Astrocyte (in vitro differentiated cells and primary cell): ENCODE results near the gene LYPD3. TPM values are rescaled to one million over a fixed set of nuclear protein-coding genes. Genes with fewer than 3 reads are reported as not detected.

Experiments
- DNase-seq: peaks from one replicate; pipeline ENCODE4 v3.0.0-alpha.2; 2010; ENCODE audit warnings: low read depth
- FAIRE-seq: peaks from 2 replicates; lab custom pipeline; 2011; peaks lifted over from hg19 to GRCh38; lab: Jason Lieb, UNC
- H2AFZ ChIP-seq: 2 replicates; pipeline ENCODE4 v1.6.0; 2012; ENCODE audit warnings: low read depth, low read length, inconsistent platforms
- H3K27ac ChIP-seq: 2 replicates; pipeline ENCODE4 v1.5.1; 2011; ENCODE audit warnings: low read depth, low read length, inconsistent platforms
- H3K27me3 ChIP-seq: 2 replicates; pipeline ENCODE4 v1.6.0; 2011; ENCODE audit warnings: low read length, inconsistent platforms; ENCODE audit not compliant: insufficient read depth
- H3K36me3 ChIP-seq: 2 replicates; pipeline ENCODE4 v1.5.1; 2011; ENCODE audit warnings: low read length, inconsistent platforms; ENCODE audit not compliant: insufficient read depth
- H3K4me1 ChIP-seq: 2 replicates; pipeline ENCODE4 v1.5.1; 2011; ENCODE audit warnings: low read length, inconsistent platforms; ENCODE audit not compliant: insufficient read depth
- H3K4me2 ChIP-seq: 2 replicates; pipeline ENCODE4 v1.6.0; 2012; ENCODE audit warnings: low read length, inconsistent platforms
- H3K4me3 ChIP-seq: 2 replicates; pipeline ENCODE4 v1.5.1; 2011; ENCODE audit warnings: low read depth, mild to moderate bottlenecking, low read length, inconsistent platforms; ENCODE audit not compliant: insufficient read depth
- H3K79me2 ChIP-seq: 2 replicates; pipeline ENCODE4 v1.6.0; 2012; ENCODE audit warnings: mild to moderate bottlenecking, low read length, inconsistent platforms; ENCODE audit not compliant: insufficient read depth
- H3K9ac ChIP-seq: 2 replicates; pipeline ENCODE4 v1.6.0; 2012; ENCODE audit warnings: mild to moderate bottlenecking, low read length, inconsistent platforms
- H3K9me3 ChIP-seq: 2 replicates; pipeline ENCODE4 v1.5.1; 2012; ENCODE audit warnings: low read depth, mild to moderate bottlenecking, low read length, inconsistent platforms; ENCODE audit not compliant: insufficient read depth
- H4K20me1 ChIP-seq: 2 replicates; pipeline ENCODE4 v1.6.0; 2012; ENCODE audit warnings: low read length, inconsistent platforms; ENCODE audit not compliant: insufficient read depth
- H3K27ac Mint-ChIP-seq: one replicate; pipeline ENCODE4 v1.8.0; 2021; ENCODE audit warnings: mild to moderate bottlenecking, mixed read lengths; ENCODE audit not compliant: unreplicated experiment
- H3K27me3 Mint-ChIP-seq: one replicate; pipeline ENCODE4 v1.8.0; 2021; ENCODE audit warnings: low read depth, mixed read lengths; ENCODE audit not compliant: unreplicated experiment
- H3K36me3 Mint-ChIP-seq: one replicate; pipeline ENCODE4 v1.8.0; 2021; ENCODE audit warnings: low read depth, mixed read lengths; ENCODE audit not compliant: unreplicated experiment
- H3K4me1 Mint-ChIP-seq: one replicate; pipeline ENCODE4 v1.8.0; 2021; ENCODE audit warnings: low read depth, mixed read lengths; ENCODE audit not compliant: unreplicated experiment
- H3K4me3 Mint-ChIP-seq: one replicate; pipeline ENCODE4 v1.8.0; 2021; ENCODE audit warnings: mild to moderate bottlenecking, moderate library complexity, mixed read lengths; ENCODE audit not compliant: unreplicated experiment
- H3K9me3 Mint-ChIP-seq: one replicate; pipeline ENCODE4 v1.8.0; 2021; ENCODE audit warnings: mild to moderate bottlenecking, mixed read lengths; ENCODE audit not compliant: unreplicated experiment
- EZH2 ChIP-seq: IDR thresholded peaks from 2 replicates; pipeline ENCODE4 v1.6.1; 2012; ENCODE audit warnings: mild to moderate bottlenecking, low read length, inconsistent platforms; ENCODE audit not compliant: insufficient read depth
- total RNA-seq: library from RNA; stranded (reverse); gene quantifications from 2 replicates; pipeline ENCODE4 v1.2.1, GENCODE V29; 2021
- TF ChIP-seq, protein P1 (sequence below): IDR thresholded peaks from 2 replicates; pipeline ENCODE4 v1.5.1; 2011; ENCODE audit warnings: low read depth, mild to moderate bottlenecking, inconsistent platforms, low read length, moderate library complexity; ENCODE audit not compliant: insufficient read depth

Gene LYPD3
- total RNA-seq, 1 donor from 2014 or later: 0.54 TPM

- DNase-seq (no peak), FAIRE-seq (no peak)
- Histone ChIP-seq H3K9ac (no peak overlapping the region), H3K9me3 (no peaks in the 10 kb centered on the region), H4K20me1 (no peaks in the 10 kb centered on the region), H3K79me2 (no peaks in the 10 kb centered on the region), H3K27me3 (no peaks in the 10 kb centered on the region), H3K36me3 (no peaks in the 10 kb centered on the region), H3K4me1 (no peaks in the 10 kb centered on the region), H3K4me2 (no peak overlapping the region), H3K27ac (no peak overlapping the region), H2AFZ (no peak overlapping the region), H3K4me3 (no peak overlapping the region)
- H3K36me3 Mint-ChIP-seq: peaks cover 15% of the 10 kb centered on the region
- no peak overlapping the region for H3K27ac Mint-ChIP-seq
- H3K9me3 Mint-ChIP-seq: no peaks in the 10 kb centered on the region
- TF ChIP-seq EZH2: no peak
- TF ChIP-seq, protein P1, sequence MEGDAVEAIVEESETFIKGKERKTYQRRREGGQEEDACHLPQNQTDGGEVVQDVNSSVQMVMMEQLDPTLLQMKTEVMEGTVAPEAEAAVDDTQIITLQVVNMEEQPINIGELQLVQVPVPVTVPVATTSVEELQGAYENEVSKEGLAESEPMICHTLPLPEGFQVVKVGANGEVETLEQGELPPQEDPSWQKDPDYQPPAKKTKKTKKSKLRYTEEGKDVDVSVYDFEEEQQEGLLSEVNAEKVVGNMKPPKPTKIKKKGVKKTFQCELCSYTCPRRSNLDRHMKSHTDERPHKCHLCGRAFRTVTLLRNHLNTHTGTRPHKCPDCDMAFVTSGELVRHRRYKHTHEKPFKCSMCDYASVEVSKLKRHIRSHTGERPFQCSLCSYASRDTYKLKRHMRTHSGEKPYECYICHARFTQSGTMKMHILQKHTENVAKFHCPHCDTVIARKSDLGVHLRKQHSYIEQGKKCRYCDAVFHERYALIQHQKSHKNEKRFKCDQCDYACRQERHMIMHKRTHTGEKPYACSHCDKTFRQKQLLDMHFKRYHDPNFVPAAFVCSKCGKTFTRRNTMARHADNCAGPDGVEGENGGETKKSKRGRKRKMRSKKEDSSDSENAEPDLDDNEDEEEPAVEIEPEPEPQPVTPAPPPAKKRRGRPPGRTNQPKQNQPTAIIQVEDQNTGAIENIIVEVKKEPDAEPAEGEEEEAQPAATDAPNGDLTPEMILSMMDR: no peak
- no peak overlapping the region for H3K4me3 Mint-ChIP-seq
- no peaks in the 10 kb centered on the region for H3K27me3 Mint-ChIP-seq
- no peaks in the 10 kb centered on the region for H3K4me1 Mint-ChIP-seq
Observed at GRCh38 chr19:43485951-43486350, 20.5 kb upstream of the LYPD3 start.

DNA sequence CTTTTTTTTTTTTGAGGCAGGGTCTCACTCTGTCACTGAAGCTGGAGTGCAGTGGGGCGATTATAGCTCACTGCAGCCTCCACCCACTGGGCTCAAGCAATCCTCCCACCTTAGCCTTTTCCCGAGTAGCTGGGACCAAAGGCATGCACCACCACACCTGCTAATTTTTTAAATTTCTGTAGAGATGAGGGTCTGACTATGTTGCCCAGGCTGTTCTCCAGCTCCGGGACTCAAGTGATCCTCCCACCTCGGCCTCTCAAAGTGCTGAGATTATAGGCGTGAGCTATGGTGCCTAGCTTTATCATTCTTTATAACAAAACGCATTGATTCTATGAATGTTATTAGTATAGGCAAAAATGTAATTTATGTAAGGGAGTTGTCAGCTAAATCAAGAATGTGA, 17.9 kb upstream of the LYPD3 start:
- H3K9me3 Mint-ChIP-seq: no peaks in the 10 kb centered on the region
- Histone ChIP-seq H3K4me1 (no peaks in the 10 kb centered on the region), H2AFZ (no peak overlapping the region), H3K79me2 (no peaks in the 10 kb centered on the region), H3K36me3 (no peaks in the 10 kb centered on the region), H3K9me3 (no peaks in the 10 kb centered on the region), H3K4me2 (no peak overlapping the region), H4K20me1 (no peaks in the 10 kb centered on the region), H3K27me3 (no peaks in the 10 kb centered on the region), H3K27ac (no peak overlapping the region), H3K9ac (no peak overlapping the region), H3K4me3 (no peak overlapping the region)
- no peaks in the 10 kb centered on the region for H3K27me3 Mint-ChIP-seq
- no peak for TF ChIP-seq EZH2
- TF ChIP-seq, protein P1: no peak
- no peaks in the 10 kb centered on the region for H3K4me1 Mint-ChIP-seq
- FAIRE-seq (no peak), DNase-seq (no peak)
- H3K4me3 Mint-ChIP-seq: no peak overlapping the region
- H3K36me3 Mint-ChIP-seq: peaks cover 20% of the 10 kb centered on the region
- H3K27ac Mint-ChIP-seq: no peak overlapping the region

DNA sequence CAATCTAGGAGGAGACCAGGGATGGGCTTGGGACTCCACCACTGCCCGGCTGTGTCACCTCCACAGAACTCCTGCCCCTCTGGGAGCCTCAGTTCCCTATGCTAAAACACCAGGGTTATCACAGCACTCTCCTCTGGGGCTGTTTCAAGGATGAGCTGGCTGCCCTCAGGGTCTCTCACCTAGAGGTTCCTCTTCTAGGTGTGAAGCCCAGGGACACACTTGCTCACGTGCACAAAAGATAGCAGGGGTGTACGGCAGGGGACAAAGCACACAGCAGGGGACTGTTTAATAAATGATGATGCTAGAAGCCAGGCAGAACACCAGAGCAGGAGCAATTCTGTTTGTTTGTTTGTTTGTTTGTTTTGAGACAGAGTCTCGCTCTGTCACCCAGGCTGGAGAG, 16.8 kb upstream of the LYPD3 start:
- no peak for DNase-seq
- no peaks in the 10 kb centered on the region for H3K4me1 Mint-ChIP-seq
- no peak overlapping the region for H3K4me2 ChIP-seq
- H4K20me1 ChIP-seq: no peaks in the 10 kb centered on the region
- no peaks in the 10 kb centered on the region for H3K9me3 ChIP-seq
- no peak overlapping the region for H3K4me3 ChIP-seq
- no peaks in the 10 kb centered on the region for H3K9me3 Mint-ChIP-seq
- no peak overlapping the region for H3K27ac Mint-ChIP-seq
- no peak overlapping the region for H3K4me3 Mint-ChIP-seq
- H3K9ac ChIP-seq: no peak overlapping the region
- H3K27ac ChIP-seq: no peak overlapping the region
- no peaks in the 10 kb centered on the region for H3K27me3 ChIP-seq
- no peaks in the 10 kb centered on the region for H3K36me3 ChIP-seq
- peaks cover 24% of the 10 kb centered on the region for H3K36me3 Mint-ChIP-seq
- no peak overlapping the region for H2AFZ ChIP-seq
- no peaks in the 10 kb centered on the region for H3K27me3 Mint-ChIP-seq
- H3K4me1 ChIP-seq: no peaks in the 10 kb centered on the region
- FAIRE-seq: no peak
- TF ChIP-seq, protein P1: no peak
- TF ChIP-seq EZH2: no peak
- H3K79me2 ChIP-seq: no peaks in the 10 kb centered on the region
